HepG2 (cell line): ENCODE measurements around the gene CLDN22. TPM values are rescaled to one million over a fixed set of nuclear protein-coding genes. Genes with fewer than 3 reads are reported as not detected.

Experiments
- DZIP1 ChIP-seq: sonication (generic); formaldehyde crosslinking; IDR thresholded peaks from 2 replicates; pipeline ENCODE4 v1.5.0; 2020; ENCODE audit warnings: mild to moderate bottlenecking, missing genetic modification reagents
- HOXA3 ChIP-seq: sonication (generic); formaldehyde crosslinking; IDR thresholded peaks from 2 replicates; pipeline ENCODE4 v1.5.0; 2020; ENCODE audit warnings: missing genetic modification reagents
- IRF2 ChIP-seq: IDR thresholded peaks from 2 replicates; pipeline ENCODE4 v1.6.1; 2018; ENCODE audit warnings: missing genetic modification reagents, missing compliant biosample characterization
- ISL2 ChIP-seq: sonication (generic); formaldehyde crosslinking; IDR thresholded peaks from 2 replicates; pipeline ENCODE4 v1.5.0; 2020; ENCODE audit warnings: missing genetic modification reagents
- ZHX2 ChIP-seq, 2 experiments: sonication (generic) in 1 of 2; formaldehyde crosslinking in 1 of 2; IDR thresholded peaks; 2 replicates each; pipeline versions ENCODE4 v1.6.1 to v1.9.0; 2014 to 2022; ENCODE audit warnings: antibody characterized with exemption in 1 of 2, borderline replicate concordance in 1 of 2, inconsistent platforms in 1 of 2, low read depth in 1 of 2, missing genetic modification reagents in 1 of 2
- ZSCAN12 ChIP-seq: sonication (generic); formaldehyde crosslinking; IDR thresholded peaks from 2 replicates; pipeline ENCODE4 v1.9.0; 2021; ENCODE audit warnings: mild to moderate bottlenecking, missing genetic modification reagents
- polyA plus RNA-seq, 8 experiments: library from polyadenylated mRNA; depleted of rRNA in 3 of 8; stranded (reverse) in 7 of 8; unstranded in 1 of 8; fragments of >200 nt; fragmentation: Illumina TruSeq in 4 of 8; extraction: Trizol in 4 of 8; gene quantifications; 2 replicates each; pipeline versions ENCODE4 v1.2.1 to v1.2.3, GENCODE V29; 2011 to 2016; ENCODE audit warnings: low read depth in 4 of 8, missing spikeins in 1 of 8, mixed read lengths in 1 of 8; ENCODE audit not compliant: insufficient read depth in 1 of 8
- total RNA-seq, 5 experiments: library from RNA; depleted of rRNA; stranded (reverse); fragments of >200 nt; fragmentation: Illumina TruSeq; extraction: Trizol; gene quantifications; 2 replicates each; pipeline ENCODE4 v1.2.3, GENCODE V29; 2016; ENCODE audit warnings: low read depth in 1 of 5

Gene CLDN22
- total and polyA plus RNA-seq, 2 of the 13 experiments (the other 11 are each of a cell fraction or from before 2014, with no cell fraction given): 0.07 TPM; not detected in 1

- TF ChIP-seq DZIP1 (CRISPR knock-in tag) (no peak), ZHX2 (IDR thresholded peaks at IDR 0.05; ENCODE audit: low read depth) (no peak), ZHX2 (CRISPR knock-in tag; IDR thresholded peaks at IDR 0.05; ENCODE audit: borderline replicate concordance) (no peak), ISL2 (CRISPR knock-in tag) (no peak), HOXA3 (no peak), IRF2 (CRISPR knock-in tag) (no peak), ZSCAN12 (no peak)
- TF ChIP-seq, all 625 proteins: peak for 0
These were observed 24.4 kb downstream of the CLDN22 start (continued) for GRCh38 chr4:183295711-183296110.
